ENCODE measurements around the gene PCGF1. TPM values are rescaled to one million over a fixed set of nuclear protein-coding genes. Genes with fewer than 3 reads are reported as not detected.
"Not testable (repeated sequence)": the region's sequence is repeated elsewhere in the genome, so short reads cannot be mapped to it uniquely, and the experiment has no call there.

The PCGF1 gene
- total and polyA plus RNA-seq, 4 donors, result 10.0 to 21.5 (median 19.1) TPM

DNA sequence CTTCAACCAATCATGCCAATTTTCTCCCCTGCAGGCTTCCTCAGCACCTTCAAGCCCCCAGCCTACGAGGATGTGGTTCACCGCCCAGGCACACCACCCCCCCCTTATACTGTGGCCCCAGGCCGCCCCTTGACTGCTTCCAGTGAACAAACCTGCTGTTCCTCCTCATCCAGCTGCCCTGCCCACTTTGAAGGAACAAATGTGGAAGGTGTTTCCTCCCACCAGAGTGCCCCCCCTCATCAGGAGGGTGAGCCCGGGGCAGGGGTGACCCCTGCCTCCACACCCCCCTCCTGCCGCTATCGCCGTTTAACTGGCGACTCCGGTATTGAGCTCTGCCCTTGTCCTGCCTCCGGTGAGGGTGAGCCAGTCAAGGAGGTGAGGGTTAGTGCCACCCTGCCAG lies 47.3 kb downstream of the PCGF1 start:
- Histone ChIP-seq H3K36me3 (ENCODE audit: control insufficient read depth, insufficient read depth, low read length) (peaks cover 25% of the 10 kb centered on the region), H3K4me1 (ENCODE audit: control insufficient read depth, insufficient read depth, low read length) (peaks cover 40% of the 10 kb centered on the region)
- H3K27ac ChIP-seq (ENCODE audit: low read depth, low read length); H3K4me3 ChIP-seq (ENCODE audit: low read depth, low read length); H3K9me3 ChIP-seq (ENCODE audit: control insufficient read depth, insufficient read depth, low read length); H3K27me3 ChIP-seq (ENCODE audit: control insufficient read depth, insufficient read depth, low read length); DNase-seq (ENCODE audit: low read depth in 4 of 6, low spot score in 6 of 6): not testable (repeated sequence)
- 92% methylated on average over 4 of the region's 10 CpGs for WGBS (ENCODE audit: insufficient coverage)

DNA sequence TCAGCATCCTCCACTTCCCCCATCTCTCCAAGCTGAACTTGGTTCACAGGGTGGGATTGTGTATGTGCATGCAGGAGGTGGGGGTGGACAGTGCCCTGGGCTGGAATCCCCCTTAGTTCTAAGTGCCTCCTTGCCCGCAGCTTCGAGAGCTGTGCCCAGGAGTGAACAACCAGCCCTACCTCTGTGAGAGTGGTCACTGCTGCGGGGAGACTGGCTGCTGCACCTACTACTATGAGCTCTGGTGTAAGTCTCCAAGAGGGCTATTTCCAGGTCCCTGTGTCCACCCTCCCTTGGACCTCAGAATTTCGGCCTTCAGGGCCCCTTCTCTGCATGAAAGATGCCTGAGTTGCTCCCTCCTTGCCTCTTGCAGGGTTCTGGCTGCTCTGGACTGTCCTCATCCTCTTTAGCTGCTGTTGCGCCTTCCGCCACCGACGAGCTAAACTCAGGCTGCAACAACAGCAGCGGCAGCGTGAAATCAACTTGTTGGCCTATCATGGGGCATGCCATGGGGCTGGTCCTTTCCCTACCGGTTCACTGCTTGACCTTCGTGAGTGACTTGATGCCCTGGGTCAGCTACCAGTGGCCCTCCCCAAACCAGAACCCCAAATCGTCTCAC lies 47.9 kb downstream of the PCGF1 start:
- H3K4me3 ChIP-seq (ENCODE audit: low read depth, low read length); DNase-seq (ENCODE audit: low read depth in 4 of 6, low spot score in 6 of 6): not testable (repeated sequence)

DNA sequence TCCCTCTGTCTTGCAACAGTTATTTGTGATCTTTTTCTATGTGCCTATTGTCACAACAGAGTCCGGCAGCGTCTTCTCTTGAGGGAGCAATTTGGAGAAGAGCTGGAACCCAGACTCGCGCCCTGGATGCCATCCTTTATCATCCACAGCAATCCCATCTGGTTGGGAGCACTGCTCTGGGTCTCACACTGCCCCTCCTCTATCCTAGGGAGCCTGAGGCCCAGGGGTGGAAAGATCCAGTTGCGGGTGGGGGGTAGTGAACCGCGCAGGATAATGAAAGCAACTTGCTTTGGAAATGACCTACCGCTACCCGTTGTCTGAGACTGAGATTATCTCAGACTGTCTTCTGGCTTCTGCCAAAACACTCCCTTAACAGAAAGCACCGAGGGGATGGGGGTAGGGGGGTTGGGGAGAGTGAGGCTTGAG lies 48.5 kb downstream of the PCGF1 start:
- 0% methylated on average over 4 of the region's 10 CpGs for WGBS (ENCODE audit: insufficient coverage)
- peak overlapping the region; percentile 86 for H3K27ac ChIP-seq (ENCODE audit: low read depth, low read length)
- H3K36me3 ChIP-seq (ENCODE audit: control insufficient read depth, insufficient read depth, low read length), result peaks cover 25% of the 10 kb centered on the region
- peak overlapping the region; percentile 88 for H3K4me3 ChIP-seq (ENCODE audit: low read depth, low read length)
- peaks cover 35% of the 10 kb centered on the region for H3K4me1 ChIP-seq (ENCODE audit: control insufficient read depth, insufficient read depth, low read length)
- H3K27me3 ChIP-seq (ENCODE audit: control insufficient read depth, insufficient read depth, low read length), result no peaks in the 10 kb centered on the region
- no peaks in the 10 kb centered on the region for H3K9me3 ChIP-seq (ENCODE audit: control insufficient read depth, insufficient read depth, low read length)
- DNase-seq (ENCODE audit: low read depth in 4 of 6, low spot score in 6 of 6), result peak in 1 of 6 donors; percentile 30

More for the DNA sequence above, 47.9 kb downstream of the PCGF1 start:
- not testable (repeated sequence) for H3K27me3 ChIP-seq (ENCODE audit: control insufficient read depth, insufficient read depth, low read length); H3K9me3 ChIP-seq (ENCODE audit: control insufficient read depth, insufficient read depth, low read length); H3K27ac ChIP-seq (ENCODE audit: low read depth, low read length)
- 81% methylated on average over 13 of the region's 13 CpGs for whole genome bisulfite sequencing (ENCODE audit: insufficient coverage)
- H3K4me1 ChIP-seq (ENCODE audit: control insufficient read depth, insufficient read depth, low read length), result peaks cover 41% of the 10 kb centered on the region
- peaks cover 25% of the 10 kb centered on the region for H3K36me3 ChIP-seq (ENCODE audit: control insufficient read depth, insufficient read depth, low read length)

DNA sequence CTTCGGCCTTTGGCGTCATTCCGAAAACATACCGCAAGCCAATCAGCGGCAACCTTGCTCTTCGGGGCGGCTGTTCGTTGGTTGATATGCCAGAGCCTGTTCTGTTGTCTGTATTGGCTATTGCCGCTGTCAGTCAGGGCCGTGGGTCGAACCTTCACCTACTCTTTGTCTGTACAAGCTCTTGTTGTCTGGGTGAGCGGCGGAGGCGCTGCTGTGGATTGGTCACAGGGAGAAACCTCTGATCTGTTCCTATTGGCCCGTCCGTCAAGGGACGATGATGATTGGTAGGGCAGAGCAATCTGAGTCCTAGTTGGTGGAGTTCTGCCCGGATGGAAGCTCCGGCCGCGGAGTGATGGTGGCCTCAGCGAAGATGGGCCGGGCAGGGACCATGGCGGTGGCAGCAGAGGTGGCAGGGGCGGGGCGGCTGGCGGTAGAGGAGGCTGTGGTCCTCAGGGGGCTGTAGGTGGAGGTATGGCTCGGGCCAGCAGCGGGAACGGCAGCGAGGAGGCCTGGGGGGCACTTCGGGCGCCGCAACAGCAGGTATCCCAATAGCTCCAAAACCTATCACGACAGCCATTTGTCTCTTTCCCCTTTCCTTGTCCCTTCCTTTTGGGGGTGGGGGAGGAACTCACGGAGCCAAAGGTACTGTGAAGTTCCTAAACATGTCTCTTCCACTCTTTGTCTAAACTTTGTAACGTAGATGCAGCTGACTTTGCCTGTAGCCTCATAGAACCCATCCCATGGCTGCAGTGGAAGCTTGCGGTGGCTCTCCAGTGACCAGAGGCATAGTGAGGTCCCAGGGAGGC lies 49.2 kb downstream of the PCGF1 start, which contains the start of gene WBP1:
TSS of gene WBP1 (plus strand) at position 307 of the 806 bp plus-strand sequence. CDS start at position 472, 165 bp downstream.
- no peaks in the 10 kb centered on the region for H3K9me3 ChIP-seq (ENCODE audit: control insufficient read depth, insufficient read depth, low read length)
- peaks cover 25% of the 10 kb centered on the region for H3K36me3 ChIP-seq (ENCODE audit: control insufficient read depth, insufficient read depth, low read length)
- H3K4me1 ChIP-seq (ENCODE audit: control insufficient read depth, insufficient read depth, low read length), result peaks cover 33% of the 10 kb centered on the region
- WGBS (ENCODE audit: insufficient coverage), result 0% methylated on average over 24 of the region's 38 CpGs
- no peaks in the 10 kb centered on the region for H3K27me3 ChIP-seq (ENCODE audit: control insufficient read depth, insufficient read depth, low read length)
- peak within 1 kb of the TSS; percentile 88 for H3K4me3 ChIP-seq (ENCODE audit: low read depth, low read length)
- peak; percentile 99 to 100 (median 100) for DNase-seq (ENCODE audit: low read depth in 4 of 6, low spot score in 6 of 6)
- H3K27ac ChIP-seq (ENCODE audit: low read depth, low read length), result peak within 1 kb of the TSS; percentile 99

DNA sequence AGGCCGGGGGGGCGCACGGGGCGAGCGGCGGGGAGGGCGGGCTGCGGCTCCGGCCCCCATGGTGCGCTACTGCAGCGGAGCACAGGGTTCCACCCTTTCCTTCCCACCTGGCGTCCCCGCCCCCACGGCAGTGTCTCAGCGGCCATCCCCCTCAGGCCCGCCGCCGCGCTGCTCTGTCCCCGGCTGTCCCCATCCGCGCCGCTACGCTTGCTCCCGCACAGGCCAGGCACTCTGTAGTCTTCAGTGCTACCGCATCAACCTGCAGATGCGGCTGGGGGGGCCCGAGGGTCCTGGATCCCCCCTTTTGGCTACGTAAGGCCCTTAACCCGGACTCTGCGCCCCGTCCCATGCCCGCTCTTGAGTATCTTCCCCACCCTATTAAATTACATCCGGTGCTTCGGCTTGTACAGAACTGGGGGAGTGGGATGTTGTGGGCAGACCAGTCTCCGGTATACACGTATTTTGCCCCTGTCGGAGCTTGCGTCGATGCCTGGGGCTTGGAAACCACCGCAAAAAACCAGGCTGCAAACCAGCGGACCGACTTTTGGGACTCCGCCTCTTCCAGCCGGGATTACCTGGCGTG lies 49.9 kb downstream of the PCGF1 start:
- Histone ChIP-seq H3K9me3 (ENCODE audit: control insufficient read depth, insufficient read depth, low read length) (no peaks in the 10 kb centered on the region), H3K27ac (ENCODE audit: low read depth, low read length) (peak overlapping the region; percentile 99), H3K4me3 (ENCODE audit: low read depth, low read length) (peak overlapping the region; percentile 88), H3K36me3 (ENCODE audit: control insufficient read depth, insufficient read depth, low read length) (peaks cover 21% of the 10 kb centered on the region), H3K4me1 (ENCODE audit: control insufficient read depth, insufficient read depth, low read length) (peaks cover 33% of the 10 kb centered on the region), H3K27me3 (ENCODE audit: control insufficient read depth, insufficient read depth, low read length) (no peaks in the 10 kb centered on the region)
- WGBS (ENCODE audit: insufficient coverage), result under 1% methylated on average over 39 of the region's 46 CpGs
- no peak for DNase-seq (ENCODE audit: low read depth in 4 of 6, low spot score in 6 of 6)

DNA sequence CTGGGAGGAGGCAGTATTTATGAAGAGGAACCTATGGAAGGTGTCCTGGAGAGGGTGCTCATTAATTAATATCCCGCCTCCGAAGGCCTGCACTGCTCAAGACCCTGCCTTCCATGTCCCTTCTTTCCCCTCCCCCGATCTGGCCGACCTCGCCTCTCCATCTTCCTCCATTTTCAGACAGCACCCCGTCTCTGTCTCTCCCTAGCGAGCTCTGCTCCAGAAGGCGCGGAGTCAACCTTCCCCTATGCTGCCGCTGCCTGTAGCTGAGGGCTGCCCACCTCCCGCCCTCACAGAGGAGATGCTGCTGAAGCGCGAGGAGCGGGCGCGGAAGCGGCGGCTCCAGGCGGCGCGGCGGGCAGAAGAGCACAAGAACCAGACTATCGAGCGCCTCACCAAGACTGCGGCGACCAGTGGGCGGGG lies 50.4 kb downstream of the PCGF1 start:
- Histone ChIP-seq H3K27ac (ENCODE audit: low read depth, low read length) (peak overlapping the region; percentile 99), H3K27me3 (ENCODE audit: control insufficient read depth, insufficient read depth, low read length) (no peaks in the 10 kb centered on the region), H3K4me1 (ENCODE audit: control insufficient read depth, insufficient read depth, low read length) (peaks cover 33% of the 10 kb centered on the region), H3K4me3 (ENCODE audit: low read depth, low read length) (peak overlapping the region; percentile 88), H3K36me3 (ENCODE audit: control insufficient read depth, insufficient read depth, low read length) (peaks cover 16% of the 10 kb centered on the region), H3K9me3 (ENCODE audit: control insufficient read depth, insufficient read depth, low read length) (no peaks in the 10 kb centered on the region)
- WGBS (ENCODE audit: insufficient coverage), result under 1% methylated on average over 27 of the region's 27 CpGs
- DNase-seq (ENCODE audit: low read depth in 4 of 6, low spot score in 6 of 6), result no peak

Other genes with a start within 250 kb of the PCGF1 start
- gene SLC4A5, start 164.3 kb downstream of the PCGF1 start, total RNA-seq, result 10 to 100 TPM in 1 of 2 donors, 1 to 10 TPM in 1; 1.2 to 22.3 TPM
- gene SLC4A5, start 164.3 kb downstream of the PCGF1 start, polyA plus RNA-seq (ENCODE audit: insufficient read length in 2 of 2), result 1 to 10 TPM; 2.4 to 3.9 TPM
- 100 to 1,000 TPM in 1 of 2 donors, 10 to 100 TPM in 1; 99.4 to 117 TPM for gene DCTN1, start 127.4 kb downstream of the PCGF1 start, total RNA-seq
- gene DCTN1, start 127.4 kb downstream of the PCGF1 start, polyA plus RNA-seq (ENCODE audit: insufficient read length in 2 of 2), result 100 to 1,000 TPM; 277 to 296 TPM
- 1 to 10 TPM; 1.2 to 4.7 TPM for gene C2orf81, start 86.1 kb downstream of the PCGF1 start, total RNA-seq
- 1 to 10 TPM; 5.9 TPM for gene C2orf81, start 86.1 kb downstream of the PCGF1 start, polyA plus RNA-seq (ENCODE audit: insufficient read length in 2 of 2)
- gene WDR54, start 86.0 kb downstream of the PCGF1 start, total RNA-seq, result 10 to 100 TPM; 17.0 to 37.6 TPM
- gene WDR54, start 86.0 kb downstream of the PCGF1 start, polyA plus RNA-seq (ENCODE audit: insufficient read length in 2 of 2), result 10 to 100 TPM; 37.7 to 40.5 TPM
- 10 to 100 TPM; 32.9 to 52.5 TPM for gene RTKN, start 65.8 kb downstream of the PCGF1 start, total RNA-seq
- gene RTKN, start 65.8 kb downstream of the PCGF1 start, polyA plus RNA-seq (ENCODE audit: insufficient read length in 2 of 2), result 10 to 100 TPM; 66.9 to 76.5 TPM
- gene INO80B, start 52.6 kb downstream of the PCGF1 start, total RNA-seq, result 10 to 100 TPM in 1 of 2 donors, 1 to 10 TPM in 1; 9.1 to 34.7 TPM
- 10 to 100 TPM; 22.1 to 38.7 TPM for gene INO80B, start 52.6 kb downstream of the PCGF1 start, polyA plus RNA-seq (ENCODE audit: insufficient read length in 2 of 2)
- gene WBP1, start 49.3 kb downstream of the PCGF1 start, total RNA-seq, result 10 to 100 TPM; 25.8 to 86.5 TPM
- 100 to 1,000 TPM; 110 to 140 TPM for gene WBP1, start 49.3 kb downstream of the PCGF1 start, polyA plus RNA-seq (ENCODE audit: insufficient read length in 2 of 2)
- gene MOGS, start 42.3 kb downstream of the PCGF1 start, total RNA-seq, result 10 to 100 TPM; 22.7 to 38.0 TPM
- 10 to 100 TPM; 34.5 to 42.2 TPM for gene MOGS, start 42.3 kb downstream of the PCGF1 start, polyA plus RNA-seq (ENCODE audit: insufficient read length in 2 of 2)
- 10 to 100 TPM; 12.7 to 80.6 TPM for gene MRPL53, start 35.0 kb downstream of the PCGF1 start, total RNA-seq
- gene MRPL53, start 35.0 kb downstream of the PCGF1 start, polyA plus RNA-seq (ENCODE audit: insufficient read length in 2 of 2), result 10 to 100 TPM; 52.3 to 56.7 TPM
- 10 to 100 TPM; 20.8 to 23.4 TPM for gene CCDC142, start 24.7 kb downstream of the PCGF1 start, total RNA-seq
- 10 to 100 TPM in 1 of 2 donors, 1 to 10 TPM in 1; 9.3 to 18.6 TPM for gene CCDC142, start 24.7 kb downstream of the PCGF1 start, polyA plus RNA-seq (ENCODE audit: insufficient read length in 2 of 2)
- 10 to 100 TPM in 1 of 2 donors, 1 to 10 TPM in 1; 5.6 to 15.1 TPM for gene TTC31, start 24.6 kb downstream of the PCGF1 start, total RNA-seq
- gene TTC31, start 24.6 kb downstream of the PCGF1 start, polyA plus RNA-seq (ENCODE audit: insufficient read length in 2 of 2), result 10 to 100 TPM; 21.5 to 21.8 TPM
- gene LBX2, start 8.1 kb downstream of the PCGF1 start, total RNA-seq, result under 1 TPM in 1 of 2 donors, not detected in 1; 0.33 TPM
- gene LBX2, start 8.1 kb downstream of the PCGF1 start, polyA plus RNA-seq (ENCODE audit: insufficient read length in 2 of 2), result under 1 TPM in 1 of 2 donors, not detected in 1; 0.69 TPM
- under 1 TPM in 1 of 2 donors, not detected in 1; 0.69 TPM for gene TLX2, start 6.8 kb upstream of the PCGF1 start, total RNA-seq
- under 1 TPM; 0.11 to 0.27 TPM for gene TLX2, start 6.8 kb upstream of the PCGF1 start, polyA plus RNA-seq (ENCODE audit: insufficient read length in 2 of 2)
- gene DQX1, start 18.5 kb upstream of the PCGF1 start, total RNA-seq, result under 1 TPM in 1 of 2 donors, not detected in 1; 0.28 TPM
- gene DQX1, start 18.5 kb upstream of the PCGF1 start, polyA plus RNA-seq (ENCODE audit: insufficient read length in 2 of 2), result under 1 TPM; 0.32 to 0.62 TPM
- 10 to 100 TPM; 62.6 to 99.0 TPM for gene AUP1, start 22.0 kb upstream of the PCGF1 start, total RNA-seq
- gene AUP1, start 22.0 kb upstream of the PCGF1 start, polyA plus RNA-seq (ENCODE audit: insufficient read length in 2 of 2), result 100 to 1,000 TPM; 109 to 131 TPM
- 10 to 100 TPM; 32.0 to 47.2 TPM for gene HTRA2, start 22.2 kb upstream of the PCGF1 start, total RNA-seq
- 10 to 100 TPM; 55.8 to 57.3 TPM for gene HTRA2, start 22.2 kb upstream of the PCGF1 start, polyA plus RNA-seq (ENCODE audit: insufficient read length in 2 of 2)
- 10 to 100 TPM; 10.5 to 18.2 TPM for gene LOXL3, start 46.2 kb upstream of the PCGF1 start, total RNA-seq
- 10 to 100 TPM; 18.1 to 18.8 TPM for gene LOXL3, start 46.2 kb upstream of the PCGF1 start, polyA plus RNA-seq (ENCODE audit: insufficient read length in 2 of 2)
- gene DOK1, start 47.0 kb upstream of the PCGF1 start, total RNA-seq, result 10 to 100 TPM in 1 of 2 donors, 1 to 10 TPM in 1; 7.5 to 14.5 TPM
- 10 to 100 TPM; 11.0 to 14.2 TPM for gene DOK1, start 47.0 kb upstream of the PCGF1 start, polyA plus RNA-seq (ENCODE audit: insufficient read length in 2 of 2)
- under 1 TPM; 0.33 to 0.69 TPM for gene M1AP, start 140.6 kb upstream of the PCGF1 start, total RNA-seq
- gene M1AP, start 140.6 kb upstream of the PCGF1 start, polyA plus RNA-seq (ENCODE audit: insufficient read length in 2 of 2), result 1 to 10 TPM; 1.1 to 1.3 TPM
- gene SEMA4F, start 146.6 kb upstream of the PCGF1 start, total RNA-seq, result 10 to 100 TPM in 1 of 2 donors, 1 to 10 TPM in 1; 7.3 to 17.2 TPM
- gene SEMA4F, start 146.6 kb upstream of the PCGF1 start, polyA plus RNA-seq (ENCODE audit: insufficient read length in 2 of 2), result 10 to 100 TPM; 23.0 to 27.6 TPM

Data from spinal cord (tissue), 10 donors.